K562 (cell line): ENCODE results near the gene RPUSD1.

ENCODE experiments used
- EP300 ChIP-seq: IDR thresholded peaks from 2 replicates; pipeline ENCODE4 v1.6.1; 2012; ENCODE audit warnings: low read length, improper control_type of control experiment
- EZH2 ChIP-seq: IDR thresholded peaks from 2 replicates; pipeline ENCODE4 v1.6.1; 2012; ENCODE audit warnings: low read depth, mild to moderate bottlenecking, inconsistent platforms, low read length, borderline replicate concordance
- TAF7 ChIP-seq: fragments of 450-650 bp; IDR thresholded peaks from 2 replicates; pipeline ENCODE4 v1.6.1; 2016; ENCODE audit warnings: missing genetic modification characterization, missing compliant biosample characterization
- YY1 ChIP-seq, 3 experiments: IDR thresholded peaks; 2 replicates each; pipeline ENCODE4 v1.6.1; 2011; ENCODE audit warnings: low read length in 2 of 3, mild to moderate bottlenecking in 2 of 3, moderate library complexity in 2 of 3, borderline replicate concordance in 1 of 3, control low read depth in 1 of 3, low read depth in 1 of 3; ENCODE audit not compliant: insufficient read depth in 3 of 3, insufficient replicate concordance in 2 of 3, control insufficient read depth in 1 of 3, insufficient read length in 1 of 3; ENCODE audit errors: extremely low read depth in 1 of 3

GRCh38 chr16:760545-761343, 27.4 kb downstream of the RPUSD1 start, which contains the start of gene MSLN:
- no peak for TF ChIP-seq YY1 (IDR thresholded peaks at IDR 0.05; ENCODE audit: borderline replicate concordance in 1 of 3, control insufficient read depth in 1 of 3, extremely low read depth in 1 of 3, insufficient read depth in 3 of 3, insufficient read length in 1 of 3, insufficient replicate concordance in 2 of 3, low read depth in 1 of 3, low read length in 2 of 3)
- TF ChIP-seq EZH2 = no peak
- no peak for TF ChIP-seq EP300
- TF ChIP-seq TAF7 (tag) = no peak
